ENCODE results near the gene AP2A2.

DNA sequence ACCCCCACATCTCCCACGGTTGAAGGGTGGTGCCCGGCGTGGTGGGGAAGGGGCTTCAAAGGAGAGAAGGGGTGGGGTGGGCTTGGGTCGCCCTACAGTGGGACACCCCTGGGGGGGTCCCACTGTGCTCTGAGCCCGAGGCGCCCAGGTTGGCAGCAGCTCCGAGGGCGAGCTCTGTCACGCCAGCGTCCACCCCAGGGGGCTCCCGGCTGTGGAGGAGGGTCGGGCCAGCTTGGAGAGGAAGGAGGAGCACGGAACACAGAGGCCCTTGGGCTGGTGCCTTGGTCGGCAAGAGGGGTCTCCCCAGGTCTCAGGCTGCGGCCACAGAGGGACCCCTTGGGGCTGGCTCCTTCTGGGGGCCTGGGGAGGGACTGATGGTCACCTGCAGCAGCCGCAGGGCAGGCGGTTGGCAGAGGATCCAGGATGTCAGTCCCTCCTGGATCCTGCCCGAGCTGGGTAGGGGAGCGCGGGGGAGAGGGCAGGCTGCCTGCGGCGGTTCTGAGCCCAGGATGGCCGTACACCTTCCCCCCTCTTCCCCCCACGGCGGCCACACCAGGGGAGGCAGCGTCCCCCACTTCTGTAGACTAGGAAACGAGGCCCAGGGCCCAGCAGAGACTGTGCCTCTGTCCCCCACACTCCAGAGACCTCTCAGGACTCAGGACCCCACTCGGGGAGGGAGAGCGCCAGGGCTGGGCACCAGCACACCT is 110.1 kb downstream of the AP2A2 start:
- TF ChIP-seq CTCF (IDR thresholded peaks at IDR 0.05): no peak
- no peak for TF ChIP-seq EP300 (IDR thresholded peaks at IDR 0.05; ENCODE audit: low read depth)
